ENCODE measurements around the gene ZNF91.

GRCh38 chr19:23365222-23365621, 30.0 kb downstream of the ZNF91 start:
- TF ChIP-seq CTCF (IDR thresholded peaks at IDR 0.05; ENCODE audit: low read depth, low read length, missing input control) (no peak), JUND (IDR thresholded peaks at IDR 0.05) (no peak), MAX (IDR thresholded peaks at IDR 0.05) (no peak)
